GM19468 (cell line): ENCODE results near the gene PKD1.
"Not testable (repeated sequence)": the region's sequence is repeated elsewhere in the genome, so short reads cannot be mapped to it uniquely, and the experiment has no call there.

ENCODE experiments used
- ATAC-seq: cut with Tn5 transposase; IDR thresholded peaks from one replicate; pipeline ENCODE4 v1.9.1; 2021; ENCODE audit warnings: mild to moderate bottlenecking, moderate library complexity, moderate number of reproducible peaks; ENCODE audit not compliant: unreplicated experiment; ENCODE audit errors: extremely low read depth

PKD1 gene

DNA sequence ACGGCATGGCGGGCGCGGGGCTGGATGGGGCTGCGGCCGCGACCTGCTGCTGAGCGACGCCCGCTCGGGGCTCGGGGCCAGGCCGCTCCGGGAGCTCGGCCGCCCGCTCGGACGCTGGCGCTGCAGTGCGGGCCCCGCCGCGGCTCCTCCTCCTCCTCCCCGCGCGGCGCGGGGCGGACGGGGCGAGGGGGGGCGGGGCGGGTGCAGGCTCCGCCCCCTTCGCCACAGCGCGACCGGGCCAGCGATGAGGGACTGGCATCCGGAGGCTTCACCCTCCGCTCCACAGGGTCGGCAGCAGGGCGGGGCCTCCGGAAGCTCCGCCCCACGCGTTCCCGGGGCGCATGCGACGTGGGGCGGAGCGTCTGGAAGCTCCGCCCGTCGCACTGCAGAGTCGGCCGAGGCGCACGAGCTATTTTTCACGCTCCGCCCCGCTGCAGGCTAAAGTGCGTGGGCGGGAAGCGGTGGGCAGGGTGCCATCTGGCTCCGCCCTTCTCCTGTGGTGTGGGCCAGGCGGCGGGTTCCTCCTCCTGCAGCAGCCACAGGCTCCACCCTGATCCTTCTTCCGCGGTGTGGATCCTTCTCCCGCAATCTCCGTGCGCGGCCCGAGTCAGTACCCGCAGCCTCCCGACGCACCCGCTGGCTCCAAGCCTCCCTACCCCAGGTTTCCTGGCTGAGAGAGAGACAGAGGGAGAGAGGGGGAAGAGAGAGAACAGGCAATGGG lies at the start of gene PKD1:
PKD1 (minus strand) TSS at position 129 of the 721 bp plus-strand sequence. CDS start 209 bp downstream, outside the sequence.
- not testable (repeated sequence) for ATAC-seq

DNA sequence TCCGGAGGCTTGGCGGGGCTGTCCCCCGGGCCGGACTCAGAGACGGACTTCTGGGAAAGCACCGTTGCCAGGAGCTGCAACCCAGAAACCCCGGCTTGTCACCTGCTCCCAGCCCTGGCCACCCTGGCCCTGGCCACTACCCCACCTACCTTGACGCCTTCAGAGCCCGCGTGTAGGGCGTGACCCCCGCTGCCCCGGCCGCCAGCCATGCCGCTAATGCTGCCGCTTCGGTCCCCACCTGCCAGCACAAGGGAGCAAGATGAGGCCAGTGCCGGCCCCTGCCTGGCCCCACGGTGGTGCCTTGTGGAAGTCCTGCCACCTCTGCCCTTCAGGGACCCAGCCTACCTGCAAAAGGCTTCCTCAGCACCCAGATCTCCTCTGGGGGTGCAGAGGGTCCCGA lies 49.3 kb upstream of the PKD1 start:
- no peak for ATAC-seq

DNA sequence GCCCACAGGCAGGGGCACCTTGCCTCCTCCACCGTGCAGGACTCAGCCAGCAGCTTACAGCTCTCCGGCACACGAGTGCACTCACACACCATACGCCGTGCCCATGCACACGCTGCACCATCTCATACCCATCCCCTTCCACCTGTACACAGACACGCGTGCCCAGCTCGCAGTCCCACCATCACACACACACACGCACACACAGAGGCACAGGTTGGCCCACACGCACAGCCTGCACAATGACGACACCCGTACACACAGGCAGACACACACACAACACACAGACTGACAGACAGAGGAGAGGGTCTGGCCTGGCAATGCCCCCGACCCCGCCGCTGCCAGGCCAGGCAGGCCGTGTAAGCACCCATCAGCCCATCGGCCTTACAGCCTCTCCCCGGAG lies 48.6 kb upstream of the PKD1 start:
- no peak for ATAC-seq

DNA sequence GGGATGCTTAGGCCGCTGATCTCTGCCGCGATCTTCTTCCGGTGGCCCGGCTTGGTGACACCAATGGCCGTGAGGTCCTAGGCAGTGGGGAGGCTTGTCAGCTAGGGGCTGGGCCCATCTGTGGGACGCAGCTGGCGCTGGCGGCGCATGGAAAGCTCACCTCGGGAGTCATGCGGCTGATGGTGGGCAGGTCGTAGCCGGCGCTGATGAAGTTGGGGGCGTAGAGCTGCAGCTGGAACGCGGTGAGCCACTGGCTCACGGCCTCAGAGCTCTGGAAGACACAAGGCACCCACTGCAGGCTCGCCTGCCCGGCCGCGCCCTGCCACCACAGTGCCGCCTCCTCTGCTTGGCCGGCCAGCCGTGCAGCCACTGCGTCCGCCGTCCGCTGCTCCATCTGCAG lies 48.0 kb upstream of the PKD1 start:
- no peak for ATAC-seq

DNA sequence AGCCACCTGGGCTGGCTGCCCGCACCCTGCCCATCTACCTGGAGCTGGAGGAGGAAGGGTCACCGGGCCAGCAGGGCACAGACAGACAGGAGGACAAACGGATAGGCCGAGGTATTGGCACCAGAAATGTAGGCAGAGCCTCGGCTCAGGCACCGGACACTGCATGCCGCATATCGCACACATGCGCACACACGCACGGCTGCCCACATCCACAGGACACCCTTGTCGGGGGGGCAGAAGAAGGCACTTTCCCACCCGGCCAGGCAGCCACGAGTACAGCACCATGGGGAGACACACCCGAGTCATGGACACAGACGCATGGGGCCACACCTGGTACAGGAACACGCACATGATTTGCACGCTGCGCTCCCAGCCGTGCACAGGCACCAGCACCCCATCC lies 46.3 kb upstream of the PKD1 start:
- ATAC-seq, result no peak

DNA sequence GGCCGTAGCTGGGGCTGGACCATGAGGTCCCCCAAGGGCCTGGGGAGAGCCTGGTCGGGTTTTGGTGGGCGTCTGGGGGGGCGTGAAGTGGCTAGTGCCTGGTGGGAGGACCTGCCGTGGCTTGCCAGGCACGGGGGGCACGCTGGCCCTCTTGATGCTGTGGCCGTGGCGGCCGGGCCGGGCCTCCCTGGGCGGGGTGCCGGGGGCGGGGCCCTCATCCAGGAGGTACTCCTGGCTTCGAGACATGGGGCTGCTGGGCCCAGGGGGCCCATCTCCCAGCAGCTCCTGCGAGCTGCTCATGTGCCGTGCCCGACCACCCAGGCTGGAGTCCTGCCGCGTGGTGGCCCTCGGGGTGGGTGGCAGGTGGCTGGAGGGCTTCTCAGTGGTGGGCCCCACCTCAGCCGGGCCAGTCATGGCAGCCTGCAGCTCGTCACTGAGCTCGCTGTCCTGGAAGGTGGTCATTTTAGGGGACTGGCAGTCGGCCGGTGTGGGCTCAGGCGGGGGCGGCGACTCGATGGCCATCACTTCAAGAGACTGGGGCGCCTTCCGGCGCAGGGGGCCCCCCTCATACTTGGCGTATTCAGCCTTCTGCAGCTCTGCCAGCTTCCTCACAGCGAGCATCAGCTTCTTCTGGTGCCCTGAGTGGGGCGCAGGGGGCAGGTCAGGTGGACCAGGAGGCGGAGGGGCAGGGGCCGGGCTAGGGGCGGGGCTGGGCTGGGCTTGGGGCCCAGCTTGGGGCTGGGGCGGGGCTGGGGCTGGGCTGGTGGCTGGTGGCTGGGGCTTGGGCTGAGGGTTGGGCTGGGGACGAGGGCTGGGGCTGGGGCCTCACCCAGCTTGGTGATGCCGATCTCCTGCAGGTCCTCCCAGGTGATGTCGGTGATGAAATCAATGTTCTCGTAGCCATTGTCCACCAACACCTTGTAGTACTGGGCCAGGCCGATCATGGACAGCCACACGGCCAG lies 45.5 kb upstream of the PKD1 start:
- no peak for ATAC-seq

DNA sequence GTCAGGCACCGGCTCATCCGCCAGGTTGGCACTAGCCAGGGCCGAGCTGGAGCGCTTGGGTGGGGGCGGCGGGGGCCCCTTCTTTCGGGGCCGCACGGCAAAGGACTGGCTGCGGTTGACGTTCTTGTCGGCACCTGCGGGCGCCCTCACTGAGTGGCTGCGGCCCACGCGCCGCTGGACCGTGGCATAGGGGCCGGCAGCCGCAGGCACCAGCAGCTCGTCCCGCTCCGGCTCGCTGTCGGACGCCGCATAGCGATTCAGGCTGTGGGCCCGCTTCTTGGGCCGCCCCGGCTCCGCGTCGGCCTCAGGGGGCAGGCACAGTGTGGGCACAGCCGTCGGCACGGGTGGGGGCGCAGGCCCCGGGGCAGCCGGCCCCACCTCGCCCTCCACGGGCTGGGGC lies 44.8 kb upstream of the PKD1 start:
- no peak for ATAC-seq

DNA sequence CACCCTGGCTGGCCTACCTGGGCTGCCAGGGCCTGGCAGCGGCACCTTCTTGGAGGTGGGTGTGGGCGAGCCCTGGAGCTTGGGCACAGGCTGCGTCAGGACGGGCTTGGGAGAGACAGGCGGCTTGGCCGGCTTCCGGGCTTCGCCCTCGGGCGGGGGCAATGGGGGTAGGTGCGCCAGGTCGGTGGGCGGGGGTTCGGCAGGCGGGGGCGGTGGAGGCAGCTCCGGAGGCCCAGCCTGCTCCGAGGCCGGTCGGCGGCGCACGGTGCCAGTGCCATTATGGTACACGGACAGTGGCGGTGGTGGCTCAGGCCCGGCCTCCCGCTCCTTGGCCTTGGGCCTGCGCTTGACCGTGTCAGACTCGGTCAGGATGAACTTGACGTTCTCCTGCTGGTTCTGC lies 43.9 kb upstream of the PKD1 start:
- no peak for ATAC-seq

DNA sequence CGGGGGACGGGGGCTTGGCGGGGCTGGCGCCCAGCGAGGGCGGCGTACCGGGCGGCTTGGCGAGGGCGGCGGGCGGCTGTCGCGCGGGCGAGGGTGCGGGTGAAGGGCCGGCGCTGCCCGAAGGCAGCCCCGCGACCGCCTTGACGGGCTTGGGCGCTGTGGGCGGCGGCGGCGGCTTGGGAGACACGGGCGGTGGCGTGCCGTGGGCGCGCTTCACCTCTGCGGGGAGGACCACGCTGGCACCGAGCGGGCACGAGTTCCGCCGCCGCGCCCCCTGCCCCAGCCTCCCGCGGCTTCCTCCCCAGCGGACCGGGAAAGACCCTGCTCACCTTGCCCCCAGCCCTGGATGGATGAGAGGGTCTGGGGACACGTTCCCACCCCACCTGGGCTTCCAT lies 43.4 kb upstream of the PKD1 start:
- no peak for ATAC-seq

DNA sequence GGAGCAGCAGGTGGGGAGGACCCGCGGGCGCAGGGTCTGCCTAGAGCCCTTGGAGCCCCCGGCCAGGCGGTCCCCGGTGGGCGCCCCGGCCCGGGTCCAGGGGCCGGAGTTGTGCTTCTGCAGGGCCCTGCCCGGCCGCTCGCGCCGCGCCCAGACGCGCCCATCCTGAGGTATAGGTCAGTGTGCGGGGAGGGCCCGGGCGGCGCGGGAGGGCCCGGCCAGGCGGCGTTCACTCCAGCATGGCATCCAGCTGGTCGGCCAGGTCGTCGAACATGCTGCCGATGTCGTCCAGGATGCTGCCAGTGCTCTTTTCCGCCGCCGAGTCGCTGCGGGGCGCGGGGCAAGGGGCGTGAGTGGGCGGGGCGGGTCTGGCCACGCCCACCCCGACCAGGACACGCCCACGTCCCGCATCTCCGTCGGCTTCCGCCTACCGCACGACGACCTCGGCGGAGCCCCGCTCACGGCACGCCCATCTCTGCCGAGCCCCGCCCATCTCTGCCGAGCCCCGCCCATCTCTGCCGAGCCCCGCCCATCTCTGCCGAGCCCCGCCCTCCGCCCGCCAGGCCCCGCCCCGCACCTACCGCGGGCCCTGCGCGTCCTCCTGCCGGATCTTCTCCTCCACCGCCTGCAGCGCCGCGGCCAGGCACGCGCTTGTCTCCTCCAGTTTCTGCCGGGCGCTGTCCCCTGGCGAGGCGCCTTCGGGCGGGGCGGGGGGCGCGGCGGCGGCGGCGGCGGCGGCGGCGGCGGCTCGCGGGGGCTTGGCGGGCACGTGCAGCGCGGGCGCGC lies 42.8 kb upstream of the PKD1 start:
- no peak for ATAC-seq

DNA sequence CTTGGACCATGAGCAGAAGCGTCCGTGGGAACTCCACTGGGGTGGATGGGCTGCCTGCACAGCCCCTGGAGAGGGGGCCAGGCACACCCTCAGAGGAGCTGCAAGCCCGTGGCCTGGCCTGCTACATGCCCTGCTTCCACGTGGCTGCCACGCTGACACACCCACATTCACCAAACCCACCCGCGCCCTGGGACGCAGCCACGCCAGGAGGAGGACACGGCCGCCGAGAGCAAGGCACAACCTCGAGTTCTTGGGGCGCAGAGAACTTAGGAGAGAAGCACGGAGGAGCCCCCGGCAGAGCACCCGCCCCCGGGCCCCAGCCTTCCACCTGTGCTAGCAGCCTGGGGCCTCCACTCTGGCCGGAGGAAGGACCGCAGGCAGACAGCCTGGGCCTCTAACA lies 41.9 kb upstream of the PKD1 start:
- no peak for ATAC-seq

DNA sequence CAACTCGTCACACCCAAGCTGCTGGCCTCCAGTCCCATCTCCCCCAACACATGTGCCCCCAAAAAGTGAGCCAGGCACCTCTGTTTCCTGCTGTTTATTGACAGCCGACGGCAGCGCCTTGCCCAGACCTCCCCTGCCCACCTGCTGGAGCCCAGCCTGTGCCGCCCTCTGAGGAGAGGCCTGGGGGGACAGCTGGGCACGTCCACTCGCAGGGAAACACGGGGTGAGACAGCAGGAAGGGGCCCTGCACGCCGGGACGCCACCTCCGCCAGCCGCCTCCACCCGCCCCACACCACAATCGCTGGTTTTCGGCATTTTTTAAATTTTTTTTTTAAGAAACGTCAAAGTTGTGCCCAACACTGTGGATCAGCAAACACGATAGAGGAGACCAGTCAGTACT lies 41.4 kb upstream of the PKD1 start:
- ATAC-seq, result no peak

DNA sequence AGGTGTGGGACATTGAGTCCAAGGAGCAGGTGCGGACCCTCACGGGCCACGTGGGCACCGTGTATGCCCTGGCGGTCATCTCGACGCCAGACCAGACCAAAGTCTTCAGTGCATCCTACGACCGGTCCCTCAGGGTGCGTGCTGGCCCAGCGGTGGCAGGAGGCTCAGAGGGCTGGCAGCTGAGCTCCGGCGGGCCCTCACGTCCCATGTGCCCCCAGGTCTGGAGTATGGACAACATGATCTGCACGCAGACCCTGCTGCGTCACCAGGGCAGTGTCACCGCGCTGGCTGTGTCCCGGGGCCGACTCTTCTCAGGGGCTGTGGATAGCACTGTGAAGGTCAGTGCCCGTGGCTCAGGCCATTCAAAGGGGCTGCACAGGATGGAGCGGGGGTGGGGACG lies 40.3 kb upstream of the PKD1 start:
- ATAC-seq, result no peak

DNA sequence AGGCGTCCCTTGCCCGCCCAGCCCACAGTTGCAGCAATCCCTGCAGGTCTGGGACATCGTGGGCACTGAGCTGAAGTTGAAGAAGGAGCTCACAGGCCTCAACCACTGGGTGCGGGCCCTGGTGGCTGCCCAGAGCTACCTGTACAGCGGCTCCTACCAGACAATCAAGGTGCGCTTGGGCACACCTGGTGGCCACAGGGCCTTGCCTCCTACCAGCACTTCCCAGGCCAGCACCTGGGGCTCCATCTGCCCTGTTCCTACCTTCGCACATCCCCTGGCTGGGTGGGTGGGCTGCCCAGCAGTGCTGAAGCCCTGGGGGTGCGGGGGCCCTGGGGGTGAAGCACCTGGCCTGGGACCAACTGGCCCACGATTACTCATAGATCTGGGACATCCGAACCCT lies 39.8 kb upstream of the PKD1 start:
- no peak for ATAC-seq

DNA sequence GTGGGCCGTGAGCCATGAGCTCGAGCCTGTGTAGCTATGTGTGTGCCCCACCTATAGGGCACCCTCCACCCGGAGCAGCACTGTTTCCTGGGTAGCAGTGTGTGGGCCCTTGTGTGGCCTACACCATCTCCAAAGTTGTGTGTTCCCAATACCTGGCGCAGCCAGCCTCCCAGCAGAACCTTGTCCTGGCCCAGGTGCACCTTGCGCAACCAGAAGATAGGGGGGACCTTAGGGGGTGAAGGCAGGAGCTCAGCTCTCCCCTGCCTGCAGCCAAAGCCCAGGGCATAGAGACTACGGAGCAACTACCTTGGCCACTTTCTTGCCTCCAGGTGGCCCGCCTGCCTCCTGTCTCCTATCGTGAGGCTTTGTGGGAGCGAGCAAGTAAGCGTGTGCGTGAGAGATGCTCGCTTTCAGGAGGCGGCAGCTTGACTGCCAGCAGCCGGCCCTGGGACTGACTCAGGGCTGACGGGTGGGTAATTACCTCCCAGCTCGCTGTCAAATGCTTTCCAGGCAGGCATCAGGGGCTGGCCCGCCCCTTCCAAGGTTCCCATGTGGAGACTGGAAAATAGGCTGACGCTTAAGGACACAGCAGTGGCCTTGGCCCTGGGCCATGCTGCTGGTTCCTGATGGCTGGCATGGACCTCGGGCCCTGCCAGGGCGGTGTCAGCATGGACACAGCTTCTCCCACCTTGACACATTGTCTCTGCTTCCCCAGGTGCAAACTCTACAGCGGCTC lies 38.9 kb upstream of the PKD1 start:
- ATAC-seq, result no peak

DNA sequence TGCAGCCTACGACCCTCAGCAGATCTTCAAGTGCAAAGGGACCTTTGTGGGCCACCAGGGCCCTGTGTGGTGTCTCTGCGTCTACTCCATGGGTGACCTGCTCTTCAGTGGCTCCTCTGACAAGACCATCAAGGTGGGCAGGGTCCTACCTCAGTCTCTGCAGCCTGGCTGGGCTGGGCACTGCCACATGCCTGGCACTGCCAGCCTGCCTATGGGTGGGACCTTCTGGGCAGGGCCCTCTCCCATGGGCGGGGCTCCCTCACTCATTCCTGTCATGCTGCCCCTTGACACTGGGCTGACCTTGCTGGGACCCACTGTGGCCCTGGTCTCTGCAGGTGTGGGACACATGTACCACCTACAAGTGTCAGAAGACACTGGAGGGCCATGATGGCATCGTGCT lies 38.2 kb upstream of the PKD1 start:
- no peak for ATAC-seq

DNA sequence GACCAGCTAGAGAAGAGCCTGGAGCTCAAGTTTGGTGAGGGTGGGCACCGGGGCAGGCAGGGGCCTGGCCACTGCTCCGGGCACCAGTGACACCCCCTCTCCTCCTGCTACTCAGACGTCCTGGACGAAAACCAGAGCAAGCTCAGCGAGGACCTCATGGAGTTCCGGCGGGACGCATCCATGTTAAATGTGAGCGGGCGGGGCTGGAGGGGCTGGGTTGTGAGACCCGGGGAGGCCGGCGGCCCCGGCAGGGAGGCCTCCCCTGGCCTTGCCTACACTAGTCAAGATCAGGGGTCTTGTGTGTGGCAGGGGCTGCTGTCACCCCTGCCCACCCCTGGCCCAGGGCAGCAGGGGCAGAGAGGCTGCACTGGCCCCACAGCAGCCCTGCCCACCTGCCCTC lies 37.7 kb upstream of the PKD1 start:
- no peak for ATAC-seq

DNA sequence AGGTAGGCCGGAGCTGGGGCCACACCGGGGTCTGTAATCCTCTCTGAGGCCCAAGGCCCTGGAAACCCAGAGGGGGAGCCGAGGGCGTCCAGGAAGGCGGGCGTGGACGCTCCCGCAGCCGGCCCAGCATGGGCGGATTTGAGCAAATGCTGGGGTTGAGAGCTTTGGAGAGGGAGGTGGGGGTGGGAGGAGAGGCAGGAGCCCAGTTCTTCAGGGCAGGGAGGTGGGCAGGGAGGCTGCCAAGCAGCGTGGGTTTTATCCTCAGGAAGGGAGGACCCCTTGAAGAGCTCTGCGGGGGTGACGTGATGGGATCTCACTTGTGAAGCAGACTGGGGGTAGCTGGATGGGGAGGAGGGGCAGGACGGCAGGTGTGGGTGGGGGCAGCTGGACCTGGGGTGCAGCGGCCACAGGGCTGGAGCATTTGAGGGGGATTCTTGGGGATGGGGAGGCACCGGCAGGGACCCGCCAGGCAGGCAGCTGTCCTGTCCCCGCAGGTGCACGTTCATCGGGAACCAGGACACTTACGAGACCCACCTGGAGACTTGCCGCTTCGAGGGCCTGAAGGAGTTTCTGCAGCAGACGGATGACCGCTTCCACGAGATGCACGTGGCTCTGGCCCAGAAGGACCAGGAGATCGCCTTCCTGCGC lies 37.1 kb upstream of the PKD1 start:
- no peak for ATAC-seq

DNA sequence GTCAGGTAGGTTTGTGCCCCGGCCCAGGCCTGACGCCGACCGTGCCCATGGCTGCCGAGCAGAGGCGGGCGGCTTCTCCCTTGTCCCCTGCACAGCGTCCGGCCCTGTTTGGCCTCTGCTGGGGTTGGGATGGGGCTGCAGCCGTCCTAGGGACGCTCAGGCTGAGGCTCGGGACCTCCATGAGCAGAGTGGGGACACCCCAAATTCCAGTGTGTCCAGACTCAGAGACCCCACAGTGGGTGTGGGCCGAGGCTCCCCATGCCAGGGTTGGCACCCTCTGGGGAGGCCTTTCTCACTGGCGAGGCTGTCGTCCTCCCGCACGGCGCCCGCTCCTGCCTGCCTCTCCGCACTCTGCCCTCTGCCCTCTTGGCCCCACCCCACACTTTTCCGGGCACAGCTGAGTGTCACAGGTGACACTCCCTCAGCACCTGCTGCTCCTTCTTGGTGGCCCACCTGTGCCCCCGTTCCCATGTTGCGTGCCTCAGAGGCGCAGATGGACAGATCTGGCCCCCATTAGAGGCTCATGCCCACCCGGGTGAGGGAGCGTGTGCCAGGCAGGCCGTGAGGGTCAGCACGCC lies 36.0 kb upstream of the PKD1 start:
- no peak for ATAC-seq
